AG04450 (cell line): ENCODE results near the gene GALR1. TPM values are rescaled to one million over a fixed set of nuclear protein-coding genes. Genes with fewer than 3 reads are reported as not detected.
"Not testable (repeated sequence)": the region's sequence is repeated elsewhere in the genome, so short reads cannot be mapped to it uniquely, and the experiment has no call there.

Source experiments
- CTCF ChIA-PET: fragments of 300-600, 350-600 bp; formaldehyde crosslinking; extraction: SDS; loops from one replicate; lab custom pipeline; 2022; ENCODE audit warnings: antibody characterized with exemption, inconsistent platforms; lab: Charles Lee
- POLR2A ChIA-PET: fragments of 350-600 bp; formaldehyde crosslinking; extraction: SDS; loops from one replicate; lab custom pipeline; 2021; ENCODE audit warnings: antibody characterized with exemption, inconsistent platforms; lab: Yijun Ruan, JAX
- DNase-seq: peaks from one replicate; pipeline ENCODE4 v3.0.0-alpha.2; 2011; ENCODE audit warnings: low read depth, low spot score
- H3K27ac ChIP-seq: one replicate; pipeline ENCODE4 v1.5.1; 2012; ENCODE audit warnings: low read depth, low read length, control low read depth
- H3K27me3 ChIP-seq: one replicate; pipeline ENCODE4 v1.6.0; 2012; ENCODE audit warnings: low read length; ENCODE audit not compliant: control insufficient read depth, insufficient read depth
- H3K4me3 ChIP-seq: 2 replicates; pipeline ENCODE4 v1.5.1; 2011; ENCODE audit warnings: mild to moderate bottlenecking, low read depth, low read length, control low read depth
- H3K9me3 ChIP-seq: 2 replicates; pipeline ENCODE4 v1.5.1; 2012; ENCODE audit warnings: low read length; ENCODE audit not compliant: control insufficient read depth, insufficient read depth
- CTCF ChIP-seq: IDR thresholded peaks from 2 replicates; pipeline ENCODE4 v1.5.1; 2011; ENCODE audit warnings: low read depth, low read length, control low read depth, inconsistent platforms
- polyA plus RNA-seq: library from polyadenylated mRNA; depleted of rRNA; stranded (reverse); fragments of >200 nt; gene quantifications from 2 replicates; pipeline ENCODE4 v1.2.3, GENCODE V29; 2011

GALR1 gene
- polyA plus RNA-seq, 1 experiment = not detected

GRCh38 chr18:77223221-77223639 is 26.4 kb upstream of the GALR1 start:
- no peak for DNase-seq
- H3K27ac ChIP-seq = no peak overlapping the region
- no peak for TF ChIP-seq CTCF
- POLR2A ChIA-PET = interaction anchor here (0.6 kb wide), 1 partner anchor 459 kb away, joined by 7 read pairs; no protein-coding TSS in a partner anchor
- CTCF ChIA-PET = interaction anchor here (0.9 to 2.6 kb wide), 4 partner anchors 11 to 240 kb away, joined by 3 to 16 read pairs (median 5); no protein-coding TSS in a partner anchor
- no peak overlapping the region for H3K4me3 ChIP-seq
- no peaks in the 10 kb centered on the region for H3K27me3 ChIP-seq
- H3K9me3 ChIP-seq = no peaks in the 10 kb centered on the region

- ChIA-PET CTCF (interaction anchor here (0.9 to 2.6 kb wide), 3 partner anchors 12 to 240 kb away, joined by 3 to 16 read pairs (median 6); no protein-coding TSS in a partner anchor), POLR2A (interaction anchor here (0.5 to 0.6 kb wide), 3 partner anchors 34 to 512 kb away, joined by 3 to 7 read pairs (median 3); no protein-coding TSS in a partner anchor)
- peak; percentile 8 for DNase-seq
- no peak for TF ChIP-seq CTCF
- H3K27ac ChIP-seq = no peak overlapping the region
- no peaks in the 10 kb centered on the region for H3K27me3 ChIP-seq
- H3K4me3 ChIP-seq = no peak overlapping the region
- no peaks in the 10 kb centered on the region for H3K9me3 ChIP-seq
Observed at GRCh38 chr18:77223653-77224052, 26.0 kb upstream of the GALR1 start.

- no peak for TF ChIP-seq CTCF
- ChIA-PET CTCF (interaction anchor here (0.6 kb wide), 1 partner anchor 1753 kb away, joined by 3 read pairs; no protein-coding TSS in a partner anchor), POLR2A (no interaction called here)
Observed at GRCh38 chr18:77230645-77231044, 19.0 kb upstream of the GALR1 start.

GRCh38 chr18:77234504-77235365 is 14.9 kb upstream of the GALR1 start:
- ChIA-PET CTCF (no interaction called here), POLR2A (no interaction called here)
- no peak for TF ChIP-seq CTCF
- H3K27me3 ChIP-seq = peaks cover 2% of the 10 kb centered on the region
- H3K9me3 ChIP-seq = peaks cover 22% of the 10 kb centered on the region
- no peak for DNase-seq
- H3K27ac ChIP-seq = no peak overlapping the region
- no peak overlapping the region for H3K4me3 ChIP-seq

More at GRCh38 chr18:77230645-77231044, 19.0 kb upstream of the GALR1 start:
- no peak for DNase-seq
- no peak overlapping the region for H3K27ac ChIP-seq
- peaks cover 4% of the 10 kb centered on the region; the same call in 1 of the 2 replicates for H3K9me3 ChIP-seq
- H3K4me3 ChIP-seq = no peak overlapping the region
- H3K27me3 ChIP-seq = peaks cover 2% of the 10 kb centered on the region

- CTCF ChIA-PET = interaction anchor here (0.7 kb wide), 1 partner anchor 31 kb away, joined by 3 read pairs; no protein-coding TSS in a partner anchor
- POLR2A ChIA-PET, DNase-seq, H3K27ac ChIP-seq, H3K27me3 ChIP-seq, H3K4me3 ChIP-seq: not testable (repeated sequence)
- peaks cover 30% of the 10 kb centered on the region for H3K9me3 ChIP-seq
Observed at GRCh38 chr18:77239285-77239684, 10.4 kb upstream of the GALR1 start.
